GM19023 (cell line): ENCODE results near the gene CASP2.

Source experiments
- ATAC-seq: cut with Tn5 transposase; IDR thresholded peaks from one replicate; pipeline ENCODE4 v1.9.1; 2021; ENCODE audit warnings: mild to moderate bottlenecking, moderate library complexity; ENCODE audit not compliant: unreplicated experiment

The CASP2 gene

DNA sequence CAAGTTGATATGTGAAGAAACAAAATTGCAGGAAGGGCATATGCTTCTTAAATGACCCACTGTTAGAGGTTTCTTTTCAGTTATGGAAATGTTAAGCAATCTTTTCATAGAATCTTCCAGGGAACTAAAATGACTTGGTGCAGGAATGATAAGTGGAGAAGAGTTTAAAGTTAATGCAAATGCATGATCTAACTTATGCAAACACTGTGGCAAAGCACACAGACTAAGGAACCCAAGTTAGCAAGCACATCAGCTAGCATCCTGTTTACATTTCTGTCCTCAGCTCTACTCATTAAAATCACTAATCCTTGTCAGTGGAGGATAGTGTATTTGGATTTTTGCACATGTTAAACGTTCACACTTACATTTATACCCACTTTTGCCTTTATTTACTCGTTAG, 37.1 kb downstream of the CASP2 start:
- peak; percentile 51 for ATAC-seq

DNA sequence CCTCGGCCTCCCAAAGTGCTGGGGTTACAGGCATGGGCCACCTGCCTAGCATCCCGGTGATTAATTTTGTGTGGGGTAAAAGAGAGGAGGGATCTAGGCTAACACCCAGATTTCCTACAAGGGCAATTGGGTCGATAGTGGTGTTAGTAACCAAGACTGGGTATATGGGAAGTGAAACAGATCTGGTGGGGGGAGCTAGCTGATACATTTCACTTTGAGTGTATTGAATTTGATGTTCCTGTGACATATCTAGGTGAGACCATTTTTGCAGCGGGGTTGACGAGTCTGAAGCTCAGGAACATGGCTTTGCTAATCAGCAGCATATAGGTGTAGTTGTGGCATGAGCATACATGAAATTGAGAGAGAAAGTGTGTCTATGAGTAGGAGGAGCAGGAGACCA, 39.8 kb downstream of the CASP2 start:
- ATAC-seq: no peak

DNA sequence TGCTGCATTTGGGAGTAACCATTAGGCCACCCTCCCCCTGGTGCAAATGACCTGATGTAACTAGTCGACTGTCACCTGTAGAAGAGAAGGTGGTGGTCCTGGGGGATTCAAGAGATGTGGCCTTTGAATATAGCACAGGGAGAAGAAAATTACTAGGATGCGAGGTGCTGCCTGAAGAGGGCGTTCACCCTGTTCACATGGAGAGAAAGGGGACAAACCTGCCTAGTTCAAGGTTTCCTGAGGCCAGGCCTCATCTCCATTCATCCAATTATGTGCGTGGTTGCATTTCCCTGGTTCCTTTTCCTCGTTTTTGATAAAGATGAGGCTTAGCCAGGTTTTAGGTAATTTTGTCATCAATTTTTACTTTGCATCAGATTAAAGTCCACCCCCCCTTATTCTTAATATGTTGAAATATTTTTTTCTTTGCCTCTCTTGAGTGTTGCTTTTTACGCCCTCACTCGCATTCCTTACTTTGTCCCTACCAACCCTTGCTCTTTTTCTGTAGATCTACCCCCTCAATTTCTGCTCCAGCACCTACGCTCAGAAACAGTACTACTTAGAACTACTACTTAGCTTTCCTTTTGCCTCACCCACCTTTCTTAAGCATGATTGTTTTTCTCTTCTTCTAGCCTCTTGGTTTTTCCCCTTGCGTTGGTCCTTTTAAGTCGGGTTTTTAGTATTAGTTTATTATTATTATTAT, 41.5 kb downstream of the CASP2 start:
- ATAC-seq: no peak

GRCh38 chr7:143331179-143331801, 43.1 kb downstream of the CASP2 start:
- no peak for ATAC-seq

GRCh38 chr7:143334244-143334643, 46.1 kb downstream of the CASP2 start:
- no peak for ATAC-seq

DNA sequence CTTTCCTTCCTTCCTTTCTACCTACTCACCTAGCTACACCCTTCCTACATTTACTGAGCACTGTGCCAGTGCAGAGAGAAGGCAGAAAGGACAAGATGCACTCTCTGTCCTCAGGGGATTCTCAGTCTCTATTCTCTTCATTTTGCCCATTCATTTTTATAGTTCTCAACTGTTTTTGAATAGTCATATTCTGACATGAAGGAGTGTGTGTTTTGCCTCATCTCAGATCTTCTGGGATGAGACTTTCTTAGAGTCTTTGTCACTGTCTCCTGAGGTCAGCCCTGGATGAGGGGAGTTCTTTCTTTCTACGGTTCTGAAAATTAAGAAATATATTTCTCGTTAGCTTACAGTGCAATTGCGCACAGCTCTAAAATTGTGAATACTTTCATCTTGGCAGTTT, 49.1 kb downstream of the CASP2 start:
- no peak for ATAC-seq

DNA sequence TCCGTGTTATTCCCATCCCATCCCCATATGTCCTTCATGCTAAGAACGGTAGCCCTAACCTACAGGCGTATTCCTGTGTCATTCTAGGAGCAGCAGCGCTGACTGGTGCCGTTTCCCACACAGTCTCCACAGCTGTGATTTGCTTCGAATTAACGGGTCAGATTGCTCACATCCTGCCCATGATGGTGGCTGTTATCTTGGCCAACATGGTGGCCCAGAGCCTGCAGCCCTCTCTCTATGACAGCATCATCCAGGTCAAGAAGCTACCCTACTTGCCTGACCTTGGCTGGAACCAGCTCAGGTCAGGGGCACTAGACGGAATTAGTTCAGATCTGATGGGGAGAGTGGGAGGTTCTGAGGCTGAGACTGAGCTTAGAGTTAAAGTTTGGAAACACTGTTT, 53.7 kb downstream of the CASP2 start:
- no peak for ATAC-seq

GRCh38 chr7:143343596-143343995, 55.4 kb downstream of the CASP2 start:
- no peak for ATAC-seq

DNA sequence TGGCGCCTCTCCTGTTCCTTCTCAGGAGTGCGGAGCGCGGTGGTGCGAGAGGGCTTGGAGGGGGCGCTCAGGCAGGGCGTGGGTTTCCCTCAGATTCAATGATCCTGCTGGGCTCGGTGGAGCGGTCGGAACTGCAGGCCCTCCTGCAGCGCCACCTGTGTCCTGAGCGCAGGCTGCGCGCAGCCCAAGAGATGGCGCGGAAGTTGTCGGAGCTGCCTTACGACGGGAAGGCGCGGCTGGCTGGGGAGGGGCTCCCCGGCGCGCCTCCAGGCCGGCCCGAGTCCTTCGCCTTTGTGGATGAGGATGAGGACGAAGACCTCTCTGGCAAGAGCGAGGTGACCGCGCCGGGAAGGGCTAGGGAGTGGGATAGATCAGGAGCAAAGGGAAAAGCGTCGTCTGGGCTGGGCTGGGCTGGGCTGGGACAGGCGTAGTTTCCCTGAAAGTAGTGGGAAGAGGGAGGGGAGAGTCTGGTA, 57.3 kb downstream of the CASP2 start:
- no peak for ATAC-seq

- no peak for ATAC-seq
Measured at GRCh38 chr7:143346018-143346417, 57.9 kb downstream of the CASP2 start.

GRCh38 chr7:143347950-143348349, 59.8 kb downstream of the CASP2 start:
- ATAC-seq: no peak

DNA sequence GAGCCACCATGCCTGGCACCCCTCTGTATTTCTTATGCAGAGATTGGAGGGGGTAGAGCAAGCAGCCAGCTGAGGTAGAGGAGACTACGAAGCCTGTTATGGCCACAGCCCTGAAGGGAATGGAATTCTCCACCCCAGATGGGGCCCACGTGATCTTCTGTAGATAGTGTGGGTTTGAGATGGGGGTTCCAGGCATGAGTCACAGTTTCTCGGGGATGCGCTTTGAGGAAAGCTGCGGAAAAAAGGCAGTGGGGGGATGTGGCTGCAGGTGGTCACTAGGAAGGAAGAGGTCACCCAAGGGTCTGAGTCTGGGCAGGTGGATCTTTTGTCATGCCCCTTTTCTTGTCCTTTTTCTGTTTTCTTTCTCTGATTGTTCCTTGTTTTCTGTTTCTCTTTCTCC, 62.9 kb downstream of the CASP2 start:
- ATAC-seq: no peak

DNA sequence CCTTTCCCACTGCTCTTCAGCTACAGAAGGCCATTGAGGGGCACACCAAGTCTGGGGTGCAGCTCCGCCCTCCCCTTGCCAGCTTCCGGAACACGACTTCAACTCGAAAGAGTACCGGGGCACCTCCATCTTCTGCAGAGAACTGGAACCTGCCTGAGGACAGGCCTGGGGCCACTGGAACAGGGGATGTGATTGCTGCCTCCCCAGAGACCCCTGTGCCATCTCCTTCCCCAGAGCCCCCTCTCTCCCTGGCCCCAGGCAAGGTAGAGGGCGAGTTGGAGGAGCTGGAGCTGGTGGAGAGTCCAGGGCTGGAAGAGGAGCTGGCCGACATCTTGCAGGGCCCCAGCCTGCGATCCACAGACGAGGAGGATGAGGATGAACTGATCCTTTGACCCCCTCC, 63.4 kb downstream of the CASP2 start:
- ATAC-seq: no peak

- ATAC-seq: no peak
Measured at GRCh38 chr7:143352531-143353002, 64.4 kb downstream of the CASP2 start.

GRCh38 chr7:143354376-143354775, 66.2 kb downstream of the CASP2 start:
- ATAC-seq: no peak

DNA sequence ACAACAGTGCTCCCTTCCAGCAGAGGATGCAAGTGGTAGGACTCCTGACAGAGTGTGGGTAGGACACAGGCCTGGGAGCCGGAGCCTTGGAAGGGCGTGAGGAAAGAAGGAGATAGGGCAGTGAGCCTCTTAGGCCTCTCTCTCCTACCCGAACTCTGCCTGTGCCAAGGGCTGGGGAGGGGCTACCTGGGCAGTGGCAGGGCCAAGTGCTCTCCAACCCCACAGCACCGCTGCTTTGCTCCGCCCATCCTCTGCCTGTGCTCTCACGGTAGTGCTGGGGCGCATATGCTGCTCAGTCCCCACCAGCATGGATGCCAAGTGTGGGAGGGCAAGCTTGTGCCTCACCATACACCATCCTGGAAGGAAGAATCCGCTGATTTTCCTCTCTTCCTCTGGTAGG, 66.8 kb downstream of the CASP2 start:
- ATAC-seq: no peak

GRCh38 chr7:143355450-143356385, 67.6 kb downstream of the CASP2 start:
- no peak for ATAC-seq

- no peak for ATAC-seq
Measured at GRCh38 chr7:143356414-143357050, 68.4 kb downstream of the CASP2 start.
